WTC11 (cell line): ENCODE results near the gene DCP1B. TPM values are rescaled to one million over a fixed set of nuclear protein-coding genes. Genes with fewer than 3 reads are reported as not detected.

Experiments
- ATAC-seq: fragments of 200-7000 bp; cut with Tn5 transposase; 2 replicates; pipeline ENCODE4 v1.10.0; 2021; ENCODE audit warnings: mild to moderate bottlenecking, moderate library complexity
- CTCF ChIA-PET: fragments of 300-600 bp; sonication (Branson Sonifier 250); formaldehyde crosslinking; loops from one replicate; lab custom pipeline; 2021; ENCODE audit warnings: antibody characterized with exemption; lab: Charles Lee
- POLR2A ChIA-PET: fragments of 350-600 bp; sonication (Branson Sonifier 250); formaldehyde crosslinking; loops from one replicate; lab custom pipeline; 2021; ENCODE audit warnings: antibody characterized with exemption; lab: Charles Lee
- DNase-seq: peaks from one replicate; pipeline ENCODE4 v3.0.0; 2021; ENCODE audit warnings: low spot score
- H3K27ac Mint-ChIP-seq: 2 replicates; pipeline ENCODE4 v1.8.0; 2021; ENCODE audit warnings: mixed read lengths
- H3K27me3 Mint-ChIP-seq: 2 replicates; pipeline ENCODE4 v1.8.0; 2021; ENCODE audit warnings: low read depth, mild to moderate bottlenecking, moderate library complexity, mixed read lengths
- H3K36me3 Mint-ChIP-seq: 2 replicates; pipeline ENCODE4 v1.8.0; 2021; ENCODE audit warnings: mixed read lengths
- H3K4me1 Mint-ChIP-seq: 2 replicates; pipeline ENCODE4 v1.8.0; 2022; ENCODE audit warnings: mixed read lengths
- H3K4me3 Mint-ChIP-seq: 2 replicates; pipeline ENCODE4 v1.8.0; 2021; ENCODE audit warnings: mild to moderate bottlenecking, moderate library complexity, mixed read lengths
- H3K9me3 Mint-ChIP-seq: 2 replicates; pipeline ENCODE4 v1.8.0; 2021; ENCODE audit warnings: mixed read lengths
- ATF2 ChIP-seq: sonication (generic); formaldehyde crosslinking; IDR thresholded peaks from 2 replicates; pipeline ENCODE4 v1.8.1; 2022; ENCODE audit warnings: low read depth, missing genetic modification reagents, borderline replicate concordance
- CBFB ChIP-seq: sonication (generic); formaldehyde crosslinking; IDR thresholded peaks from 2 replicates; pipeline ENCODE4 v1.8.1; 2022; ENCODE audit warnings: mild to moderate bottlenecking, low read depth, missing genetic modification reagents
- CREM ChIP-seq: sonication (generic); formaldehyde crosslinking; IDR thresholded peaks from 2 replicates; pipeline ENCODE4 v1.8.1; 2022; ENCODE audit warnings: mild to moderate bottlenecking, missing genetic modification reagents, moderate library complexity
- ESRRA ChIP-seq: sonication (generic); formaldehyde crosslinking; IDR thresholded peaks from 2 replicates; pipeline ENCODE4 v1.8.1; 2022; ENCODE audit warnings: mild to moderate bottlenecking, missing genetic modification reagents, borderline replicate concordance
- NR1H2 ChIP-seq: sonication (generic); formaldehyde crosslinking; IDR thresholded peaks from 2 replicates; pipeline ENCODE4 v1.9.0; 2021; ENCODE audit warnings: mild to moderate bottlenecking, moderate library complexity, missing genetic modification reagents
- PRRX2 ChIP-seq: fragments of 250-450 bp; sonication (Bioruptor Pico); IDR thresholded peaks from 2 replicates; pipeline ENCODE4 v1.8.0; 2021; ENCODE audit warnings: mild to moderate bottlenecking
- RELA ChIP-seq: sonication (generic); formaldehyde crosslinking; IDR thresholded peaks from 2 replicates; pipeline ENCODE4 v1.8.1; 2022; ENCODE audit warnings: missing genetic modification reagents, mild to moderate bottlenecking, borderline replicate concordance
- SMAD3 ChIP-seq: sonication (generic); formaldehyde crosslinking; IDR thresholded peaks from 2 replicates; pipeline ENCODE4 v1.8.0; 2022; ENCODE audit warnings: missing genetic modification reagents, mild to moderate bottlenecking, borderline replicate concordance
- USF2 ChIP-seq: sonication (generic); formaldehyde crosslinking; IDR thresholded peaks from 2 replicates; pipeline ENCODE4 v1.8.1; 2023; ENCODE audit warnings: mild to moderate bottlenecking, missing genetic modification reagents, moderate library complexity
- ZBTB21 ChIP-seq: sonication (generic); formaldehyde crosslinking; IDR thresholded peaks from 2 replicates; pipeline ENCODE4 v1.8.1; 2023; ENCODE audit warnings: mild to moderate bottlenecking, missing genetic modification reagents, borderline replicate concordance
- ZNF263 ChIP-seq: sonication (generic); formaldehyde crosslinking; IDR thresholded peaks from 2 replicates; pipeline ENCODE4 v1.8.1; 2022; ENCODE audit warnings: low read depth, mild to moderate bottlenecking, moderate library complexity, missing genetic modification reagents
- ZNF396 ChIP-seq: fragments of 250-450 bp; sonication (Bioruptor Pico); IDR thresholded peaks from 2 replicates; pipeline ENCODE4 v1.8.0; 2021; ENCODE audit warnings: mild to moderate bottlenecking, moderate library complexity, borderline replicate concordance
- ZNF532 ChIP-seq: fragments of 250-450 bp; sonication (Bioruptor Pico); IDR thresholded peaks from 2 replicates; pipeline ENCODE4 v1.9.0; 2021; ENCODE audit warnings: mild to moderate bottlenecking, borderline replicate concordance
- ZSCAN18 ChIP-seq: fragments of 250-450 bp; sonication (Bioruptor Pico); IDR thresholded peaks from 2 replicates; pipeline ENCODE4 v2.1.2; 2022; ENCODE audit warnings: mild to moderate bottlenecking, moderate library complexity
- total RNA-seq: library from RNA; stranded (reverse); gene quantifications from 3 replicates; pipeline ENCODE4 v1.2.3, GENCODE V29; 2021

The DCP1B gene
- total RNA-seq, 1 experiment from 2014 or later, result 25.1 TPM

- TF ChIP-seq RELA (CRISPR knock-in tag) (no peak), ATF2 (CRISPR knock-in tag) (no peak), USF2 (no peak)
These were observed 38.8 kb upstream of the DCP1B start (continued) for GRCh38 chr12:2043054-2043453.

GRCh38 chr12:2039034-2039433 lies 34.8 kb upstream of the DCP1B start:
- H3K27me3 Mint-ChIP-seq, result peaks cover 26% of the 10 kb centered on the region
- POLR2A ChIA-PET, result no interaction called here

GRCh38 chr12:2035431-2036055 lies 31.3 kb upstream of the DCP1B start:
- TF ChIP-seq NR1H2 (CRISPR knock-in tag) (no peak), ZSCAN18 (CRISPR knock-in tag) (no peak), ZNF263 (CRISPR knock-in tag) (no peak), ZNF532 (CRISPR knock-in tag) (no peak), CREM (CRISPR knock-in tag) (no peak), ZNF396 (CRISPR knock-in tag) (no peak), SMAD3 (CRISPR knock-in tag) (no peak), CBFB (no peak)
- no peak for DNase-seq
- no peak overlapping the region for H3K27ac Mint-ChIP-seq
- H3K36me3 Mint-ChIP-seq, result no peaks in the 10 kb centered on the region
- no peaks in the 10 kb centered on the region for H3K9me3 Mint-ChIP-seq
- ChIA-PET POLR2A (interaction anchor here (0.5 to 0.6 kb wide), 2 partner anchors 113 to 381 kb away, joined by 3 to 6 read pairs; no protein-coding TSS in a partner anchor), CTCF (interaction anchor here (1.1 to 2.7 kb wide), 7 partner anchors 22 to 247 kb away, joined by 4 to 21 read pairs (median 5); partner anchors contain the start of gene DCP1B)
- peaks cover 14% of the 10 kb centered on the region for H3K4me1 Mint-ChIP-seq
- peaks cover 40% of the 10 kb centered on the region for H3K27me3 Mint-ChIP-seq
- peak overlapping the region; percentile 52 for H3K4me3 Mint-ChIP-seq
- ATAC-seq, result peak; percentile 40

More at GRCh38 chr12:2039034-2039433, 34.8 kb upstream of the DCP1B start:
- H3K4me3 Mint-ChIP-seq, result no peak overlapping the region
- DNase-seq, result no peak
- ATAC-seq, result no peak
- no peak overlapping the region for H3K27ac Mint-ChIP-seq
- H3K9me3 Mint-ChIP-seq, result no peaks in the 10 kb centered on the region
- no peak for TF ChIP-seq ZBTB21 (CRISPR knock-in tag)
- no peak for TF ChIP-seq ESRRA (CRISPR knock-in tag)
- no peak for TF ChIP-seq PRRX2 (CRISPR knock-in tag)
- CTCF ChIA-PET, result no interaction called here
- H3K4me1 Mint-ChIP-seq, result peaks cover 14% of the 10 kb centered on the region
- H3K36me3 Mint-ChIP-seq, result no peaks in the 10 kb centered on the region
